ENCODE results near the gene REEP1.

GRCh38 chr2:86280191-86280667, 57.2 kb downstream of the REEP1 start:
- TF ChIP-seq CTCF (IDR thresholded peaks at IDR 0.05; ENCODE audit: low read length) (no peak), EZH2 (IDR thresholded peaks at IDR 0.05; ENCODE audit: borderline replicate concordance, low read length) (no peak)
